Peyer's patch (tissue), 4 donors: ENCODE results near the gene PCDHGA6. TPM values are rescaled to one million over a fixed set of nuclear protein-coding genes. Genes with fewer than 3 reads are reported as not detected.
"Not testable (repeated sequence)": the region's sequence is repeated elsewhere in the genome, so short reads cannot be mapped to it uniquely, and the experiment has no call there.

ENCODE experiments used
- DNase-seq, 3 donors: peaks; one replicate each; pipeline ENCODE4 v3.0.0-alpha.2; 2017 to 2019
- H3K27ac ChIP-seq, 4 donors: fragments of 200-600 bp; sonication (generic); one replicate each; pipeline ENCODE4 v1.5.1; 2016 to 2019
- H3K27me3 ChIP-seq, 2 donors: fragments of 200-600 bp; sonication (generic); one replicate each; pipeline ENCODE4 v1.5.1; 2019
- H3K36me3 ChIP-seq, 3 donors: fragments of 200-600 bp; sonication (generic); one replicate each; pipeline ENCODE4 v1.5.1; 2016 to 2019
- H3K4me1 ChIP-seq, 4 donors: fragments of 200-600 bp; sonication (generic); one replicate each; pipeline ENCODE4 v1.5.1; 2016 to 2019
- H3K4me3 ChIP-seq, 4 donors: fragments of 200-600 bp; sonication (generic); 1 replicate in 3 of 4; 2 replicates in 1 of 4; pipeline ENCODE4 v1.5.1; 2016 to 2019; ENCODE audit warnings: mild to moderate bottlenecking in 1 of 4
- H3K9me3 ChIP-seq, 4 donors: fragments of 200-600 bp; sonication (generic); one replicate each; pipeline ENCODE4 v1.5.1; 2016 to 2019; ENCODE audit warnings: mild to moderate bottlenecking in 1 of 4
- POLR2A ChIP-seq, 2 donors: fragments of 450-650 bp; IDR thresholded peaks; one replicate each; pipeline ENCODE4 v1.5.1; 2017; ENCODE audit warnings: antibody characterized with exemption in 2 of 2, mild to moderate bottlenecking in 2 of 2, moderate library complexity in 2 of 2
- total RNA-seq, 4 donors: library from RNA; depleted of rRNA; stranded (reverse); fragments of >200 nt; gene quantifications; one replicate each; pipeline ENCODE4 v1.1.0, GENCODE V29; 2016
- TF ChIP-seq, protein P1 (sequence below), 6 experiments: fragments of 450-650 bp in 4 of 6; fragments of 200-600 bp in 2 of 6; sonication (generic) in 1 of 6; IDR thresholded peaks; one replicate each; pipeline ENCODE4 v1.5.1; 2017 to 2019; ENCODE audit warnings: antibody characterized with exemption in 6 of 6, mild to moderate bottlenecking in 3 of 6, moderate library complexity in 1 of 6

The PCDHGA6 gene
- total RNA-seq, 4 donors from 2014 or later = 0.70 to 4.1 (median 1.0) TPM

DNA sequence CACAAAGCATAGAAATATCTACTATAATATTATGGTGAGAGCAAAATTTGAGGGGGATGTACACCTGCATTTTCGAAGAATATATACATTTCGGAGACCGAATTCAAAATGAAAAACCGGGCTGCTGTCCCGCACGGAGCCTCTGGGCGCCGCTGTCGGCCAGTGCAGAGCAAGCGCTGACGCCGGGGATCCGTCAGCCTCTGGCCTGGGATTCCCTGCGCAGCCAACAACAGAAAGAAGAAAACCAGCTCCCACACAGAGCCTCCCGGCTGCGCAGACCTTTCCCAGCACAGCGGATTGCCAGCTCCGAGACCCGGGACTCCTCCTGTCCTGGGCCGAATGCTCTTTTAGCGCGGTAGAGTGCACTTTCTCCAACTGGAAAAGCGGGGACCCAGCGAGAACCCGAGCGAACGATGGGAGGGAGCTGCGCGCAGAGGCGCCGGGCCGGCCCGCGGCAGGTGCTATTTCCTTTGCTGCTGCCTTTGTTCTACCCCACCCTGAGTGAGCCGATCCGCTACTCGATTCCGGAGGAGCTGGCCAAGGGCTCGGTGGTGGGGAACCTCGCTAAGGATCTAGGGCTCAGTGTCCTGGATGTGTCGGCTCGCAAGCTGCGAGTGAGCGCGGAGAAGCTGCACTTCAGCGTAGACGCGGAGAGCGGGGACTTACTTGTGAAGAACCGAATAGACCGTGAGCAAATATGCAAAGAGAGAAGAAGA is 34.3 kb downstream of the PCDHGA6 start, which contains the start of gene PCDHGB6:
Gene PCDHGB6 (plus strand): TSS at position 232 of the 716 bp plus-strand sequence. CDS start 182 bp downstream, at position 414.
- Histone ChIP-seq H3K4me3 (peak within 1 kb of the TSS in 2 of 4 donors; percentile 30 to 37), H3K9me3 (peaks cover 0 to 69% (median 13%) of the 10 kb centered on the region in 4 donors)
- not testable (repeated sequence) for H3K27ac ChIP-seq, H3K36me3 ChIP-seq, H3K4me1 ChIP-seq, H3K27me3 ChIP-seq, DNase-seq
- TF ChIP-seq, protein P1, sequence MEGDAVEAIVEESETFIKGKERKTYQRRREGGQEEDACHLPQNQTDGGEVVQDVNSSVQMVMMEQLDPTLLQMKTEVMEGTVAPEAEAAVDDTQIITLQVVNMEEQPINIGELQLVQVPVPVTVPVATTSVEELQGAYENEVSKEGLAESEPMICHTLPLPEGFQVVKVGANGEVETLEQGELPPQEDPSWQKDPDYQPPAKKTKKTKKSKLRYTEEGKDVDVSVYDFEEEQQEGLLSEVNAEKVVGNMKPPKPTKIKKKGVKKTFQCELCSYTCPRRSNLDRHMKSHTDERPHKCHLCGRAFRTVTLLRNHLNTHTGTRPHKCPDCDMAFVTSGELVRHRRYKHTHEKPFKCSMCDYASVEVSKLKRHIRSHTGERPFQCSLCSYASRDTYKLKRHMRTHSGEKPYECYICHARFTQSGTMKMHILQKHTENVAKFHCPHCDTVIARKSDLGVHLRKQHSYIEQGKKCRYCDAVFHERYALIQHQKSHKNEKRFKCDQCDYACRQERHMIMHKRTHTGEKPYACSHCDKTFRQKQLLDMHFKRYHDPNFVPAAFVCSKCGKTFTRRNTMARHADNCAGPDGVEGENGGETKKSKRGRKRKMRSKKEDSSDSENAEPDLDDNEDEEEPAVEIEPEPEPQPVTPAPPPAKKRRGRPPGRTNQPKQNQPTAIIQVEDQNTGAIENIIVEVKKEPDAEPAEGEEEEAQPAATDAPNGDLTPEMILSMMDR (IDR thresholded peaks at IDR 0.05) = peak in 4 of 6 experiments; percentile 25 to 53 (median 46)

DNA sequence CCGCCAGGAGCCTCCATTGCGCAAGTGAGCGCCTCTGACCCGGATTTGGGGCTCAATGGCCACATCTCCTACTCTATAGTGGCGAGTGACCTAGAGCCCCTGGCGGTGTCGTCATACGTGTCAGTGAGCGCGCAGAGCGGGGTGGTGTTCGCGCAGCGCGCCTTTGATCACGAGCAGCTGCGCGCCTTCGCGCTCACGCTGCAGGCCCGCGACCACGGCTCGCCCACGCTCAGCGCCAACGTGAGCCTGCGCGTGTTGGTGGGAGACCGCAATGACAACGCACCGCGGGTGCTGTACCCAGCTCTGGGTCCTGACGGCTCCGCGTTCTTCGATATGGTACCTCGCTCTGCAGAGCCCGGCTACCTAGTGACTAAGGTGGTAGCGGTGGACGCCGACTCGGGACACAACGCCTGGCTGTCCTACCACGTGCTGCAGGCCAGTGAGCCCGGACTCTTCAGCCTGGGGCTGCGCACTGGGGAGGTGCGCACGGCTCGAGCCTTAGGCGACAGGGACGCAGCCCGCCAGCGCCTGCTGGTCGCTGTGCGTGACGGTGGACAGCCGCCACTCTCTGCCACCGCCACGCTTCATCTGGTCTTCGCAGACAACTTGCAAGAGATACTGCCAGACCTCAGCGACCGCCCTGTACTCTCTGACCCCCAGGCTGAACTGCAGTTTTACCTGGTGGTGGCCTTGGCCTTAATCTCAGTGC is 36.1 kb downstream of the PCDHGA6 start:
- Histone ChIP-seq H3K36me3 (no peaks in the 10 kb centered on the region), H3K4me1 (no peaks in the 10 kb centered on the region), H3K4me3 (no peak overlapping the region), H3K27me3 (no peaks in the 10 kb centered on the region), H3K27ac (no peak overlapping the region), H3K9me3 (peaks cover 0 to 75% (median 13%) of the 10 kb centered on the region in 4 donors)
- TF ChIP-seq, protein P1 (IDR thresholded peaks at IDR 0.05) = no peak
- TF ChIP-seq POLR2A (IDR thresholded peaks at IDR 0.05) = no peak
- DNase-seq = no peak

DNA sequence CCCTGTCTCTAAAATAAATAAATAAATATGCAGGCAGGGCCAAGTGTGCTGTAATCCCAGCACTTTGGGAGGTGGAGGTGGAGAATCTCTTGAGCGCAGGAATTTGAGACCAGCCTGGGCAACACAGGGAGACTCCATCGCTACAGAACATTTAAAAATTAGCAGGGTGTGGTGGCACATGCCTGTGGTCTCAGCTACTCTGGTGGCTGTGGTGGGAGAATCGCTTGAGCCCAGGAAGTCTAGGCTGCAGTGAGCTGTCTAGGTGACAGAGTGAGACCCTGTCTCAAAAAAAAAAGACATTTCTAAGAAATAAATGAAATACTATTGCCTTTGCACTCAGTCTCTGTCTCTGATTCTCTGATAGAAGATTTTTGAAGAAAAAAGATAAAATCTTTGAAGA is 37.9 kb downstream of the PCDHGA6 start:
- DNase-seq = no peak
- Histone ChIP-seq H3K36me3 (no peaks in the 10 kb centered on the region), H3K4me3 (no peak overlapping the region), H3K27me3 (no peaks in the 10 kb centered on the region), H3K27ac (no peak overlapping the region), H3K9me3 (peaks cover 0 to 73% (median 16%) of the 10 kb centered on the region in 4 donors), H3K4me1 (no peaks in the 10 kb centered on the region)
- TF ChIP-seq, protein P1 (IDR thresholded peaks at IDR 0.05) = no peak
- no peak for TF ChIP-seq POLR2A (IDR thresholded peaks at IDR 0.05)

DNA sequence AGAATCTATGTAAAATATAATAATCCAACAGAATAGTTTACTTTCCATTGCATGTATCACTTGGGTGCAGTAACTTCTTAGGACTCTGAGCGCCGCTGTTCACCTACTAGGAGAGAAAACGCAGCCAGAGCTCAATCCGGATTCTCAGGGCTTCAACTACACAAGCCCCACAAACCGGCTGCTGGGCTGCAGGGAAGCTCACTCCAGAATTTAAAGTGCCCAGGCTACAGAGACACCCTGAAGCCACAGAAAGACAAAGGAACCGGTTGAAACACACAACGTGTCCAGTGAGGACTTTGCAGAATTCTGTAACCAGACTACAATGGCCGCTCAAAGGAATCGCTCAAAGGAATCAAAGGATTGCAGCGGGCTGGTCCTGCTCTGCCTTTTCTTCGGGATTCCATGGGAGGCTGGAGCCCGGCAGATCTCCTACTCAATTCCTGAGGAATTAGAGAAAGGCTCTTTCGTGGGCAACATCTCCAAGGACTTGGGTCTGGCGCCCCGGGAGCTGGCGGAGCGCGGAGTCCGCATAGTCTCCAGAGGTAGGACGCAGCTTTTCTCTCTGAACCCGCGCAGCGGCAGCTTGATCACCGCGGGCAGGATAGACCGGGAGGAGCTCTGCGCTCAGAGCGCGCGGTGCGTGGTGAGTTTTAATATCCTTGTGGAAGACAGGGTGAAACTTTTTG is 39.3 kb downstream of the PCDHGA6 start, which contains the start of gene PCDHGA10:
Gene PCDHGA10 (plus strand): TSS at position 134 of the 686 bp plus-strand sequence. CDS start 189 bp downstream, at position 323.
- Histone ChIP-seq H3K9me3 (peaks cover 0 to 76% (median 16%) of the 10 kb centered on the region in 4 donors), H3K27me3 (no peaks in the 10 kb centered on the region), H3K27ac (no peak within 1 kb of the TSS), H3K4me1 (no peaks in the 10 kb centered on the region), H3K4me3 (peak within 1 kb of the TSS; percentile 24 to 45 (median 36)), H3K36me3 (no peaks in the 10 kb centered on the region)
- DNase-seq = peak in 2 of 3 donors; percentile 57 to 83
- TF ChIP-seq, protein P1 (IDR thresholded peaks at IDR 0.05) = peak in 4 of 6 experiments; percentile 53 to 64 (median 61)
- no peak for TF ChIP-seq POLR2A (IDR thresholded peaks at IDR 0.05)

DNA sequence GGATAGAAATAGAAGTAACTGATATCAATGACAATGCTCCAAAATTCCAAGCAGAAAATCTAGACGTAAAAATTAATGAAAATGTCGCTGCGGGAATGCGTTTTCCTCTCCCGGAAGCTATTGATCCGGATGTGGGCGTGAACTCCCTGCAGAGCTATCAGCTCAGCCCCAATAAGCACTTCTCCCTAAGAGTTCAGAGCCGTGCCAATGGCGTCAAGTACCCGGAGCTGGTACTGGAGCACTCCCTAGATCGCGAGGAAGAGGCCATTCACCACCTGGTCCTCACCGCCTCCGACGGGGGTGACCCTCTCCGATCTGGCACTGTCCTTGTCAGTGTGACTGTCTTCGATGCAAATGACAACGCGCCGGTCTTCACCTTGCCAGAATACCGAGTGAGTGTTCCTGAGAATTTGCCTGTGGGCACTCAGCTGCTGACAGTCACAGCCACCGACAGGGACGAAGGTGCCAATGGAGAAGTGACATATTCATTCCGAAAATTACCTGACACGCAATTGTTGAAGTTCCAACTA is 39.9 kb downstream of the PCDHGA6 start:
- H3K4me1 ChIP-seq = no peaks in the 10 kb centered on the region
- H3K27ac ChIP-seq = no peak overlapping the region
- no peaks in the 10 kb centered on the region for H3K36me3 ChIP-seq
- no peak for DNase-seq
- TF ChIP-seq, protein P1 (IDR thresholded peaks at IDR 0.05) = no peak
- TF ChIP-seq POLR2A (IDR thresholded peaks at IDR 0.05) = no peak
- H3K4me3 ChIP-seq = peak overlapping the region; percentile 24 to 45 (median 36)
- no peaks in the 10 kb centered on the region for H3K27me3 ChIP-seq
- peaks cover 0 to 76% (median 18%) of the 10 kb centered on the region in 4 donors for H3K9me3 ChIP-seq

DNA sequence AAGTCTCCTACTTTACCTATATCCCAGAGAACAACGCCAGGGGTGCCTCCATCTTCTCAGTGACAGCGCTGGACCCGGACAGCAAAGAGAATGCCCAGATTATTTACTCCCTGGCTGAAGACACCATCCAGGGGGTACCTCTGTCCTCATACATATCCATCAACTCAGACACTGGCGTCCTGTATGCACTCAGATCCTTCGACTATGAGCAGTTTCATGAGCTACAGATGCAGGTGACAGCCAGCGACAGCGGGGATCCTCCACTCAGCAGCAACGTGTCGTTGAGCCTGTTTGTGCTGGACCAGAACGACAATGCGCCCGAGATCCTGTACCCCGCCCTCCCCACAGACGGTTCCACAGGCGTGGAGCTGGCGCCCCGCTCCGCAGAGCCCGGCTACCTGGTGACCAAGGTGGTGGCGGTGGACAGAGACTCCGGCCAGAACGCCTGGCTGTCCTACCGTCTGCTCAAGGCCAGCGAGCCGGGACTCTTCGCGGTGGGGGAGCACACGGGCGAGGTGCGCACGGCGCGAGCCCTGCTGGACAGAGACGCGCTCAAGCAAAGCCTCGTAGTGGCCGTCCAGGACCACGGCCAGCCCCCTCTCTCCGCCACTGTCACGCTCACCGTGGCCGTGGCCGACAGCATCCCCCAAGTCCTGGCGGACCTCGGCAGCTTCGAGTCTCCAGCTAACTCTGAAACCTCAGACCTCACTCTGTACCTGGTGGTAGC is 41.0 kb downstream of the PCDHGA6 start:
- not testable (repeated sequence) for H3K4me3 ChIP-seq, H3K27me3 ChIP-seq, H3K27ac ChIP-seq, H3K4me1 ChIP-seq, DNase-seq, H3K36me3 ChIP-seq
- H3K9me3 ChIP-seq = peaks cover 0 to 76% (median 19%) of the 10 kb centered on the region in 4 donors

DNA sequence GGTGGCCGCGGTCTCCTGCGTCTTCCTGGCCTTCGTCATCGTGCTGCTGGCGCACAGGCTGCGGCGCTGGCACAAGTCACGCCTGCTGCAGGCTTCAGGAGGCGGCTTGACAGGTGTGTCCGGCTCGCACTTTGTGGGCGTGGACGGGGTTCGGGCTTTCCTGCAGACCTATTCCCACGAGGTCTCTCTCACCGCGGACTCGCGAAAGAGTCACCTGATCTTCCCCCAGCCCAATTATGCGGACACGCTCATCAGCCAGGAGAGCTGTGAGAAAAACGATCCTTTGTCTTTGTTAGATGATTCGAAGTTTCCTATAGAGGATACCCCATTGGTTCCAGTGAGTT is 41.6 kb downstream of the PCDHGA6 start:
- DNase-seq, H3K4me1 ChIP-seq, H3K36me3 ChIP-seq, H3K27ac ChIP-seq, H3K4me3 ChIP-seq, H3K27me3 ChIP-seq: not testable (repeated sequence)
- H3K9me3 ChIP-seq = peaks cover 0 to 76% (median 17%) of the 10 kb centered on the region in 4 donors
